ENCODE measurements around the gene SF3B6. TPM values are rescaled to one million over a fixed set of nuclear protein-coding genes. Genes with fewer than 3 reads are reported as not detected.

Gene SF3B6
- total and polyA plus RNA-seq, 2 experiments from 2014 or later: 140 to 565 TPM

DNA sequence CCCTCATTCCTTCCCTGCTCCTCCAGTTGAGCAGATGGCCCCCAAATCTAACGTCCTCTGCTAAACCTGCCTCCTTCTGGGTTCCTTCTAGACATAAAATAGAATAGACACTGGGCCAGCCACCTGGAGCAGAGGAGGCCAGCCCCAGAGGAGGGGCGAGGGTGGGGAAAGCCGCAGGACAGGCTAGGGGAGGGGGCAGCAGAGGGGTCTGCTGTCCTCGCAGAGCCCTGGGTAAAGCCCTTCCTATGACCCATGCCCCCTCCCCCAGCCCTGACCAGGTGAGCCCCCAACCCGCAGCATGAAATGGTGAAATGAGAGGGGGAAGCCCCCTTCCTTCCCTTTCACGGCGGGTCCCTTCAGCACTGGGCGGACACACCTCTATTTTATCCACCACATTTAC is 58.4 kb downstream of the SF3B6 start:
- Histone ChIP-seq H3K36me3 (ENCODE audit: insufficient read depth) (no peaks in the 10 kb centered on the region), H3K79me2 (replicated peaks; ENCODE audit: insufficient read depth) (no peaks in the 10 kb centered on the region), H3K27ac (ENCODE audit: low read depth) (no peak overlapping the region), H3K27me3 (ENCODE audit: insufficient read depth) (no peaks in the 10 kb centered on the region), H3F3A (replicated peaks; ENCODE audit: low read depth) (no peaks in the 10 kb centered on the region), H2AFZ (no peak overlapping the region), H4K20me1 (replicated peaks; ENCODE audit: insufficient read depth) (no peaks in the 10 kb centered on the region), H3K4me1 (ENCODE audit: insufficient read depth) (peaks cover 16% of the 10 kb centered on the region; the same call in 1 of the 2 replicates), H3K4me3 (no peak overlapping the region), H3K4me2 (no peak overlapping the region), H3K9me2 (ENCODE audit: insufficient read depth) (no peaks in the 10 kb centered on the region)
- Mint-ChIP-seq H3K36me3 (ENCODE audit: low read depth) (peaks cover 10% of the 10 kb centered on the region), H3K4me1 (peaks cover 31% of the 10 kb centered on the region), H3K27me3 (ENCODE audit: insufficient read depth, low read depth, poor library complexity) (peaks cover 14% of the 10 kb centered on the region), H3K4me3 (no peak overlapping the region; the same call in 2 of the 3 replicates), H3K27ac (peak overlapping the region; percentile 81; the same call in 1 of the 2 replicates), H3K9me3 (no peaks in the 10 kb centered on the region)
- ATAC-seq: no peak
- no peak for DNase-seq (ENCODE audit: low spot score)
- TF ChIP-seq ZNF114 (CRISPR knock-in tag; IDR thresholded peaks at IDR 0.05) (no peak), ZNF331 (CRISPR knock-in tag; IDR thresholded peaks at IDR 0.05; ENCODE audit: low read depth) (no peak), POLR2AphosphoS5 (IDR thresholded peaks at IDR 0.05; ENCODE audit: low read depth) (no peak), NANOG (IDR thresholded peaks at IDR 0.05; ENCODE audit: borderline replicate concordance) (no peak), EZH2 (IDR thresholded peaks at IDR 0.05; ENCODE audit: low read depth, unreplicated experiment) (no peak), JUNB (IDR thresholded peaks at IDR 0.05; ENCODE audit: unreplicated experiment) (no peak), STAT1 (IDR thresholded peaks at IDR 0.05; ENCODE audit: unreplicated experiment) (no peak), CREB1 (CRISPR knock-in tag; IDR thresholded peaks at IDR 0.05; ENCODE audit: low read depth) (no peak), EZH2phosphoT487 (IDR thresholded peaks at IDR 0.05; ENCODE audit: unreplicated experiment) (no peak)
- TF ChIP-seq, protein P1, sequence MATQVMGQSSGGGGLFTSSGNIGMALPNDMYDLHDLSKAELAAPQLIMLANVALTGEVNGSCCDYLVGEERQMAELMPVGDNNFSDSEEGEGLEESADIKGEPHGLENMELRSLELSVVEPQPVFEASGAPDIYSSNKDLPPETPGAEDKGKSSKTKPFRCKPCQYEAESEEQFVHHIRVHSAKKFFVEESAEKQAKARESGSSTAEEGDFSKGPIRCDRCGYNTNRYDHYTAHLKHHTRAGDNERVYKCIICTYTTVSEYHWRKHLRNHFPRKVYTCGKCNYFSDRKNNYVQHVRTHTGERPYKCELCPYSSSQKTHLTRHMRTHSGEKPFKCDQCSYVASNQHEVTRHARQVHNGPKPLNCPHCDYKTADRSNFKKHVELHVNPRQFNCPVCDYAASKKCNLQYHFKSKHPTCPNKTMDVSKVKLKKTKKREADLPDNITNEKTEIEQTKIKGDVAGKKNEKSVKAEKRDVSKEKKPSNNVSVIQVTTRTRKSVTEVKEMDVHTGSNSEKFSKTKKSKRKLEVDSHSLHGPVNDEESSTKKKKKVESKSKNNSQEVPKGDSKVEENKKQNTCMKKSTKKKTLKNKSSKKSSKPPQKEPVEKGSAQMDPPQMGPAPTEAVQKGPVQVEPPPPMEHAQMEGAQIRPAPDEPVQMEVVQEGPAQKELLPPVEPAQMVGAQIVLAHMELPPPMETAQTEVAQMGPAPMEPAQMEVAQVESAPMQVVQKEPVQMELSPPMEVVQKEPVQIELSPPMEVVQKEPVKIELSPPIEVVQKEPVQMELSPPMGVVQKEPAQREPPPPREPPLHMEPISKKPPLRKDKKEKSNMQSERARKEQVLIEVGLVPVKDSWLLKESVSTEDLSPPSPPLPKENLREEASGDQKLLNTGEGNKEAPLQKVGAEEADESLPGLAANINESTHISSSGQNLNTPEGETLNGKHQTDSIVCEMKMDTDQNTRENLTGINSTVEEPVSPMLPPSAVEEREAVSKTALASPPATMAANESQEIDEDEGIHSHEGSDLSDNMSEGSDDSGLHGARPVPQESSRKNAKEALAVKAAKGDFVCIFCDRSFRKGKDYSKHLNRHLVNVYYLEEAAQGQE (IDR thresholded peaks at IDR 0.05; ENCODE audit: unreplicated experiment): no peak
- TF ChIP-seq, protein P2, sequence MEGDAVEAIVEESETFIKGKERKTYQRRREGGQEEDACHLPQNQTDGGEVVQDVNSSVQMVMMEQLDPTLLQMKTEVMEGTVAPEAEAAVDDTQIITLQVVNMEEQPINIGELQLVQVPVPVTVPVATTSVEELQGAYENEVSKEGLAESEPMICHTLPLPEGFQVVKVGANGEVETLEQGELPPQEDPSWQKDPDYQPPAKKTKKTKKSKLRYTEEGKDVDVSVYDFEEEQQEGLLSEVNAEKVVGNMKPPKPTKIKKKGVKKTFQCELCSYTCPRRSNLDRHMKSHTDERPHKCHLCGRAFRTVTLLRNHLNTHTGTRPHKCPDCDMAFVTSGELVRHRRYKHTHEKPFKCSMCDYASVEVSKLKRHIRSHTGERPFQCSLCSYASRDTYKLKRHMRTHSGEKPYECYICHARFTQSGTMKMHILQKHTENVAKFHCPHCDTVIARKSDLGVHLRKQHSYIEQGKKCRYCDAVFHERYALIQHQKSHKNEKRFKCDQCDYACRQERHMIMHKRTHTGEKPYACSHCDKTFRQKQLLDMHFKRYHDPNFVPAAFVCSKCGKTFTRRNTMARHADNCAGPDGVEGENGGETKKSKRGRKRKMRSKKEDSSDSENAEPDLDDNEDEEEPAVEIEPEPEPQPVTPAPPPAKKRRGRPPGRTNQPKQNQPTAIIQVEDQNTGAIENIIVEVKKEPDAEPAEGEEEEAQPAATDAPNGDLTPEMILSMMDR (conservative IDR thresholded peaks at IDR 0.05; ENCODE audit: low read depth in 2 of 2): no peak
- TF ChIP-seq, protein P3, sequence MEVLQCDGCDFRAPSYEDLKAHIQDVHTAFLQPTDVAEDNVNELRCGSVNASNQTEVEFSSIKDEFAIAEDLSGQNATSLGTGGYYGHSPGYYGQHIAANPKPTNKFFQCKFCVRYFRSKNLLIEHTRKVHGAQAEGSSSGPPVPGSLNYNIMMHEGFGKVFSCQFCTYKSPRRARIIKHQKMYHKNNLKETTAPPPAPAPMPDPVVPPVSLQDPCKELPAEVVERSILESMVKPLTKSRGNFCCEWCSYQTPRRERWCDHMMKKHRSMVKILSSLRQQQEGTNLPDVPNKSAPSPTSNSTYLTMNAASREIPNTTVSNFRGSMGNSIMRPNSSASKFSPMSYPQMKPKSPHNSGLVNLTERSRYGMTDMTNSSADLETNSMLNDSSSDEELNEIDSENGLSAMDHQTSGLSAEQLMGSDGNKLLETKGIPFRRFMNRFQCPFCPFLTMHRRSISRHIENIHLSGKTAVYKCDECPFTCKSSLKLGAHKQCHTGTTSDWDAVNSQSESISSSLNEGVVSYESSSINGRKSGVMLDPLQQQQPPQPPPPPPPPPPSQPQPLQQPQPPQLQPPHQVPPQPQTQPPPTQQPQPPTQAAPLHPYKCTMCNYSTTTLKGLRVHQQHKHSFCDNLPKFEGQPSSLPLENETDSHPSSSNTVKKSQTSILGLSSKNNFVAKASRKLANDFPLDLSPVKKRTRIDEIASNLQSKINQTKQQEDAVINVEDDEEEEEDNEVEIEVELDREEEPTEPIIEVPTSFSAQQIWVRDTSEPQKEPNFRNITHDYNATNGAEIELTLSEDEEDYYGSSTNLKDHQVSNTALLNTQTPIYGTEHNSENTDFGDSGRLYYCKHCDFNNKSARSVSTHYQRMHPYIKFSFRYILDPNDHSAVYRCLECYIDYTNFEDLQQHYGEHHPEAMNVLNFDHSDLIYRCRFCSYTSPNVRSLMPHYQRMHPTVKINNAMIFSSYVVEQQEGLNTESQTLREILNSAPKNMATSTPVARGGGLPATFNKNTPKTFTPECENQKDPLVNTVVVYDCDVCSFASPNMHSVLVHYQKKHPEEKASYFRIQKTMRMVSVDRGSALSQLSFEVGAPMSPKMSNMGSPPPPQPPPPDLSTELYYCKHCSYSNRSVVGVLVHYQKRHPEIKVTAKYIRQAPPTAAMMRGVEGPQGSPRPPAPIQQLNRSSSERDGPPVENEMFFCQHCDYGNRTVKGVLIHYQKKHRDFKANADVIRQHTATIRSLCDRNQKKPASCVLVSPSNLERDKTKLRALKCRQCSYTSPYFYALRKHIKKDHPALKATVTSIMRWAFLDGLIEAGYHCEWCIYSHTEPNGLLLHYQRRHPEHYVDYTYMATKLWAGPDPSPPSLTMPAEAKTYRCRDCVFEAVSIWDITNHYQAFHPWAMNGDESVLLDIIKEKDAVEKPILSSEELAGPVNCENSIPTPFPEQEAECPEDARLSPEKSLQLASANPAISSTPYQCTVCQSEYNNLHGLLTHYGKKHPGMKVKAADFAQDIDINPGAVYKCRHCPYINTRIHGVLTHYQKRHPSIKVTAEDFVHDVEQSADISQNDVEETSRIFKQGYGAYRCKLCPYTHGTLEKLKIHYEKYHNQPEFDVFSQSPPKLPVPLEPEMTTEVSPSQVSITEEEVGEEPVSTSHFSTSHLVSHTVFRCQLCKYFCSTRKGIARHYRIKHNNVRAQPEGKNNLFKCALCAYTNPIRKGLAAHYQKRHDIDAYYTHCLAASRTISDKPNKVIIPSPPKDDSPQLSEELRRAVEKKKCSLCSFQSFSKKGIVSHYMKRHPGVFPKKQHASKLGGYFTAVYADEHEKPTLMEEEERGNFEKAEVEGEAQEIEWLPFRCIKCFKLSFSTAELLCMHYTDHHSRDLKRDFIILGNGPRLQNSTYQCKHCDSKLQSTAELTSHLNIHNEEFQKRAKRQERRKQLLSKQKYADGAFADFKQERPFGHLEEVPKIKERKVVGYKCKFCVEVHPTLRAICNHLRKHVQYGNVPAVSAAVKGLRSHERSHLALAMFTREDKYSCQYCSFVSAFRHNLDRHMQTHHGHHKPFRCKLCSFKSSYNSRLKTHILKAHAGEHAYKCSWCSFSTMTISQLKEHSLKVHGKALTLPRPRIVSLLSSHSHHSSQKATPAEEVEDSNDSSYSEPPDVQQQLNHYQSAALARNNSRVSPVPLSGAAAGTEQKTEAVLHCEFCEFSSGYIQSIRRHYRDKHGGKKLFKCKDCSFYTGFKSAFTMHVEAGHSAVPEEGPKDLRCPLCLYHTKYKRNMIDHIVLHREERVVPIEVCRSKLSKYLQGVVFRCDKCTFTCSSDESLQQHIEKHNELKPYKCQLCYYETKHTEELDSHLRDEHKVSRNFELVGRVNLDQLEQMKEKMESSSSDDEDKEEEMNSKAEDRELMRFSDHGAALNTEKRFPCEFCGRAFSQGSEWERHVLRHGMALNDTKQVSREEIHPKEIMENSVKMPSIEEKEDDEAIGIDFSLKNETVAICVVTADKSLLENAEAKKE (CRISPR knock-in tag; IDR thresholded peaks at IDR 0.05): no peak
- TF ChIP-seq, protein P4, sequence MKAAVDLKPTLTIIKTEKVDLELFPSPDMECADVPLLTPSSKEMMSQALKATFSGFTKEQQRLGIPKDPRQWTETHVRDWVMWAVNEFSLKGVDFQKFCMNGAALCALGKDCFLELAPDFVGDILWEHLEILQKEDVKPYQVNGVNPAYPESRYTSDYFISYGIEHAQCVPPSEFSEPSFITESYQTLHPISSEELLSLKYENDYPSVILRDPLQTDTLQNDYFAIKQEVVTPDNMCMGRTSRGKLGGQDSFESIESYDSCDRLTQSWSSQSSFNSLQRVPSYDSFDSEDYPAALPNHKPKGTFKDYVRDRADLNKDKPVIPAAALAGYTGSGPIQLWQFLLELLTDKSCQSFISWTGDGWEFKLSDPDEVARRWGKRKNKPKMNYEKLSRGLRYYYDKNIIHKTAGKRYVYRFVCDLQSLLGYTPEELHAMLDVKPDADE (IDR thresholded peaks at IDR 0.05): no peak
